PC-9 (cell line): ENCODE measurements around the gene PCNA. TPM values are rescaled to one million over a fixed set of nuclear protein-coding genes. Genes with fewer than 3 reads are reported as not detected.

Experiments
- BruUV-seq: library from RNA; stranded (reverse); fragments of 400-500 nt; replicated peaks from 2 replicates; lab custom pipeline; 2021; lab: Mats Ljungman, UMichigan
- CTCF ChIA-PET: fragments of 300-600 bp; sonication (Branson Sonifier 250); formaldehyde crosslinking; loops from one replicate; lab custom pipeline; 2022; ENCODE audit warnings: antibody characterized with exemption; lab: Charles Lee
- POLR2A ChIA-PET: fragments of 300-600 bp; sonication (Branson Sonifier 250); formaldehyde crosslinking; loops from one replicate; lab custom pipeline; 2022; ENCODE audit warnings: antibody characterized with exemption; ENCODE audit not compliant: unreplicated experiment; lab: Charles Lee
- DNase-seq, 2 experiments: peaks; one replicate each; pipeline versions ENCODE4 v3.0.0 to v3.0.0-alpha.2; 2015 to 2022; ENCODE audit warnings: mixed read lengths in 1 of 2
- H2AFZ ChIP-seq: fragments of 200-600 bp; sonication (generic); 2 replicates; pipeline ENCODE4 v1.8.1; 2017; ENCODE audit warnings: antibody characterized with exemption
- H3F3A ChIP-seq: fragments of 200-600 bp; sonication (generic); 2 replicates; pipeline ENCODE4 v1.8.1; 2017; ENCODE audit warnings: antibody characterized with exemption, mild to moderate bottlenecking, low read depth; ENCODE audit not compliant: insufficient read depth
- H3K27ac ChIP-seq: fragments of 200-600 bp; sonication (generic); 2 replicates; pipeline ENCODE4 v1.6.1; 2016; ENCODE audit warnings: mixed run types
- H3K27me3 ChIP-seq: fragments of 200-600 bp; sonication (generic); 2 replicates; pipeline ENCODE4 v1.6.1; 2016; ENCODE audit warnings: low read depth, mixed run types; ENCODE audit not compliant: insufficient read depth
- H3K36me3 ChIP-seq: fragments of 200-600 bp; sonication (generic); 2 replicates; pipeline ENCODE4 v1.6.1; 2016; ENCODE audit warnings: low read depth, mixed run types
- H3K4me1 ChIP-seq: fragments of 200-600 bp; sonication (generic); replicated peaks from 2 replicates; pipeline ENCODE4 v1.6.1; 2016; ENCODE audit warnings: mixed run types; ENCODE audit not compliant: insufficient read depth
- H3K4me2 ChIP-seq: fragments of 200-600 bp; sonication (generic); 2 replicates; pipeline ENCODE4 v1.6.1; 2017; ENCODE audit warnings: mixed run types
- H3K4me3 ChIP-seq: fragments of 200-600 bp; sonication (generic); 2 replicates; pipeline ENCODE4 v1.6.1; 2016; ENCODE audit warnings: mixed run types
- H3K79me2 ChIP-seq: fragments of 200-600 bp; sonication (generic); 2 replicates; pipeline ENCODE4 v1.6.1; 2017; ENCODE audit warnings: low read depth, mixed run types
- H3K9me2 ChIP-seq: fragments of 200-600 bp; sonication (generic); 2 replicates; pipeline ENCODE4 v1.8.1; 2017; ENCODE audit warnings: mild to moderate bottlenecking; ENCODE audit not compliant: insufficient read depth
- H3K9me3 ChIP-seq: fragments of 200-600 bp; sonication (generic); 2 replicates; pipeline ENCODE4 v1.8.1; 2016; ENCODE audit warnings: low read depth; ENCODE audit not compliant: insufficient read depth
- H4K20me1 ChIP-seq: fragments of 200-600 bp; sonication (generic); 2 replicates; pipeline ENCODE4 v1.8.1; 2017; ENCODE audit not compliant: insufficient read depth
- CTCF ChIP-seq: fragments of 200-600 bp; sonication (generic); conservative IDR thresholded peaks from 2 replicates; pipeline ENCODE4 v1.6.1; 2017; ENCODE audit warnings: mixed run types, antibody characterized with exemption, mild to moderate bottlenecking, moderate library complexity
- EZH2 ChIP-seq: fragments of 200-600 bp; sonication (generic); IDR thresholded peaks from 2 replicates; pipeline ENCODE4 v1.8.0; 2017; ENCODE audit warnings: antibody characterized with exemption, low read depth
- intact Hi-C: fragments of 100-400 bp; cut with micrococcal nuclease; formaldehyde crosslinking; loops from one replicate; pipeline ENCODE4 v1.10.0; 2022; ENCODE audit not compliant: unreplicated experiment
- total RNA-seq: library from RNA; stranded (reverse); gene quantifications from 2 replicates; pipeline ENCODE4 v1.2.3, GENCODE V29; 2021

The PCNA gene
- total RNA-seq, 1 experiment from 2014 or later, result 207 TPM

- ChIA-PET CTCF (no interaction called here), POLR2A (no interaction called here)
- H3K9me2 ChIP-seq, result no peaks in the 10 kb centered on the region
- TF ChIP-seq CTCF (no peak), EZH2 (no peak)
- H3F3A ChIP-seq, result peaks cover 3% of the 10 kb centered on the region; the same call in 1 of the 2 replicates
- no peaks in the 10 kb centered on the region for H3K9me3 ChIP-seq
- BruUV-seq, result no TSS peak
- peaks cover 7% of the 10 kb centered on the region; the same call in 1 of the 2 replicates for H3K36me3 ChIP-seq
- H3K79me2 ChIP-seq, result peaks cover 76% of the 10 kb centered on the region
- no peak overlapping the region for H2AFZ ChIP-seq
- H4K20me1 ChIP-seq, result no peaks in the 10 kb centered on the region
- no peak overlapping the region for H3K4me3 ChIP-seq
- peaks cover 33% of the 10 kb centered on the region for H3K4me1 ChIP-seq
- no peak for DNase-seq
- H3K27me3 ChIP-seq, result no peaks in the 10 kb centered on the region
- intact Hi-C loops, result no loop called here
- no peak overlapping the region for H3K27ac ChIP-seq
- H3K4me2 ChIP-seq, result no peak overlapping the region
Observed at GRCh38 chr20:5164645-5165625, 45.2 kb upstream of the PCNA start.

- Histone ChIP-seq H3K4me1 (peaks cover 45% of the 10 kb centered on the region), H3K4me2 (peak overlapping the region; percentile 45; the same call in 1 of the 2 replicates), H3K79me2 (peaks cover 88% of the 10 kb centered on the region), H3K4me3 (no peak overlapping the region), H4K20me1 (no peaks in the 10 kb centered on the region), H3K27me3 (no peaks in the 10 kb centered on the region), H3F3A (peaks cover 9% of the 10 kb centered on the region), H3K27ac (peak overlapping the region; percentile 77), H3K9me3 (no peaks in the 10 kb centered on the region), H3K9me2 (no peaks in the 10 kb centered on the region), H3K36me3 (0 out of 2 replicates have a peak, but pooled peaks cover 3% of the 10 kb centered on the region), H2AFZ (no peak overlapping the region)
- intact Hi-C loops, result no loop called here
- TF ChIP-seq CTCF, result no peak
- POLR2A ChIA-PET, result no interaction called here
- DNase-seq, result no peak
- CTCF ChIA-PET, result no interaction called here
- BruUV-seq, result no TSS peak
Observed at GRCh38 chr20:5161536-5162164, 41.9 kb upstream of the PCNA start.

DNA sequence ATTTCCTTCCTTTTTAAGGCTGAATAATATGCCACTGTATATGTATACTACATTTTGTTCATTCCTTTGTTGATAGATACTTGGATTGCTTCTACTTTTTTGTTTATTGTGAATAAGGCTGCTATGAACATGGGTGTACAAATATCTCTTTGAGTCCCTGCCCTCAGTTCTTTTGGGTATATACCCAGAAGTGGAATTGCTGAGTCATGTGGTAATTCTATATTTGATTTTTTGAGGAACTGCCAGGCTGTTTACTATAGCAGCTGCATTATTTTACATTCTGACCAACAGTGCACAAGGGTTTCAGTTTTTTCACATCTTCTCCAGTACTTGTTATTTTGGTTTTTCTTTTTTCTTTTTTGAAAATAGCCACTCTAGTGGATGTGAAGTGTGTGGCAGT is 41.1 kb upstream of the PCNA start:
- CTCF ChIA-PET, result no interaction called here
- H3K79me2 ChIP-seq, result peaks cover 88% of the 10 kb centered on the region

More for the DNA sequence above, 41.1 kb upstream of the PCNA start:
- Histone ChIP-seq H3F3A (peaks cover 17% of the 10 kb centered on the region), H3K4me1 (peaks cover 53% of the 10 kb centered on the region), H2AFZ (no peak overlapping the region), H3K27ac (peak overlapping the region; percentile 77), H3K27me3 (no peaks in the 10 kb centered on the region), H3K9me3 (no peaks in the 10 kb centered on the region), H3K36me3 (0 out of 2 replicates have a peak, but pooled peaks cover 3% of the 10 kb centered on the region), H4K20me1 (no peaks in the 10 kb centered on the region), H3K4me2 (peak overlapping the region; percentile 45), H3K4me3 (no peak overlapping the region), H3K9me2 (no peaks in the 10 kb centered on the region)
- POLR2A ChIA-PET, result no interaction called here
- TF ChIP-seq CTCF (no peak), EZH2 (no peak)
- intact Hi-C loops, result no loop called here
- no TSS peak for BruUV-seq
- no peak for DNase-seq
